Ovary (tissue), 3 donors: ENCODE data around the gene ADAT2.

ENCODE experiments used
- CTCF ChIP-seq, 3 donors: fragments of 450-650 bp in 2 of 3; fragments of 200-600 bp in 1 of 3; IDR thresholded peaks; one replicate each; pipeline versions ENCODE4 v1.5.1 to v1.8.0; 2016 to 2022; ENCODE audit warnings: antibody characterized with exemption in 3 of 3, mild to moderate bottlenecking in 1 of 3
- POLR2A ChIP-seq: fragments of 450-650 bp; IDR thresholded peaks from one replicate; pipeline ENCODE4 v1.6.1; 2017; ENCODE audit warnings: antibody characterized with exemption, mild to moderate bottlenecking, moderate library complexity
- donor health status: DM: no; HTN: no; CAD: no.

- no peak for TF ChIP-seq POLR2A
- TF ChIP-seq CTCF (IDR thresholded peaks at IDR 0.05): peak; percentile 80 to 83 (median 81)
Observed at GRCh38 chr6:143427109-143427817, 23.2 kb downstream of the ADAT2 start.
